Effector memory CD4-positive, alpha-beta T cell (primary cell): Measurements from ENCODE around the gene RMDN2.
"Not testable (repeated sequence)": the region's sequence is repeated elsewhere in the genome, so short reads cannot be mapped to it uniquely, and the experiment has no call there.

Experiments
- DNase-seq, 3 donors: peaks; one replicate each; pipeline ENCODE4 v3.0.0-alpha.2; 2020
- H3K27ac ChIP-seq: 2 replicates; pipeline ENCODE4 v1.7.0; 2013; ENCODE audit warnings: mild to moderate bottlenecking, low read length, moderate library complexity; ENCODE audit not compliant: insufficient read depth, poor library complexity, severe bottlenecking
- H3K27me3 ChIP-seq: replicated peaks from 2 replicates; pipeline ENCODE4 v1.7.0; 2013; ENCODE audit warnings: mild to moderate bottlenecking, low read length; ENCODE audit not compliant: insufficient read depth, control insufficient read depth, poor library complexity, severe bottlenecking
- H3K36me3 ChIP-seq: 2 replicates; pipeline ENCODE4 v1.7.0; 2013; ENCODE audit warnings: mild to moderate bottlenecking, low read length, moderate library complexity; ENCODE audit not compliant: control insufficient read depth, insufficient read depth
- H3K4me1 ChIP-seq: 2 replicates; pipeline ENCODE4 v1.7.0; 2013; ENCODE audit warnings: low read length, mild to moderate bottlenecking; ENCODE audit not compliant: control insufficient read depth, insufficient read depth, poor library complexity, severe bottlenecking
- H3K4me3 ChIP-seq: 2 replicates; pipeline ENCODE4 v1.7.0; 2013; ENCODE audit warnings: low read length, low read depth, mild to moderate bottlenecking; ENCODE audit not compliant: insufficient read depth, poor library complexity, severe bottlenecking
- H3K9me3 ChIP-seq: 2 replicates; pipeline ENCODE4 v1.7.0; 2013; ENCODE audit warnings: mild to moderate bottlenecking, low read length, moderate library complexity; ENCODE audit not compliant: control insufficient read depth

RMDN2 gene

GRCh38 chr2:37923308-37924055 lies 1.6 kb upstream of the RMDN2 start:
- Histone ChIP-seq H3K36me3 (no peaks in the 10 kb centered on the region), H3K27ac (no peak overlapping the region), H3K4me3 (no peak overlapping the region), H3K4me1 (no peaks in the 10 kb centered on the region), H3K9me3 (no peaks in the 10 kb centered on the region), H3K27me3 (no peaks in the 10 kb centered on the region)
- no peak for DNase-seq

- no peaks in the 10 kb centered on the region for H3K27me3 ChIP-seq
- no peaks in the 10 kb centered on the region for H3K36me3 ChIP-seq
- H3K4me1 ChIP-seq = no peaks in the 10 kb centered on the region
- H3K9me3 ChIP-seq = no peaks in the 10 kb centered on the region
- no peak for DNase-seq
- no peak overlapping the region for H3K27ac ChIP-seq
- H3K4me3 ChIP-seq = no peak overlapping the region
Observed at GRCh38 chr2:37926635-37927034, 1.5 kb downstream of the RMDN2 start.

- H3K4me1 ChIP-seq = no peaks in the 10 kb centered on the region
- H3K9me3 ChIP-seq = no peaks in the 10 kb centered on the region
- H3K4me3 ChIP-seq = no peak overlapping the region
- H3K27me3 ChIP-seq = no peaks in the 10 kb centered on the region
- H3K27ac ChIP-seq = no peak overlapping the region
- H3K36me3 ChIP-seq = no peaks in the 10 kb centered on the region
- DNase-seq = no peak
Observed at GRCh38 chr2:37928377-37928776, 3.3 kb downstream of the RMDN2 start.

GRCh38 chr2:37930392-37930791 lies 5.3 kb downstream of the RMDN2 start:
- not testable (repeated sequence) for H3K4me1 ChIP-seq, H3K27me3 ChIP-seq, H3K36me3 ChIP-seq, H3K27ac ChIP-seq, H3K4me3 ChIP-seq, H3K9me3 ChIP-seq, DNase-seq

GRCh38 chr2:37932873-37933272 lies 7.8 kb downstream of the RMDN2 start:
- DNase-seq, H3K36me3 ChIP-seq, H3K4me1 ChIP-seq: not testable (repeated sequence)

GRCh38 chr2:37934591-37935513 lies 9.8 kb downstream of the RMDN2 start:
- no peak for DNase-seq
- H3K27ac ChIP-seq = no peak overlapping the region
- H3K36me3 ChIP-seq = no peaks in the 10 kb centered on the region
- H3K27me3 ChIP-seq = no peaks in the 10 kb centered on the region
- H3K9me3 ChIP-seq = no peaks in the 10 kb centered on the region
- H3K4me3 ChIP-seq = peak overlapping the region; percentile 5
- no peaks in the 10 kb centered on the region for H3K4me1 ChIP-seq

More at GRCh38 chr2:37932873-37933272, 7.8 kb downstream of the RMDN2 start:
- H3K4me3 ChIP-seq, H3K27me3 ChIP-seq, H3K9me3 ChIP-seq, H3K27ac ChIP-seq: not testable (repeated sequence)

GRCh38 chr2:37937568-37937967 lies 12.5 kb downstream of the RMDN2 start:
- not testable (repeated sequence) for H3K9me3 ChIP-seq, H3K27me3 ChIP-seq, DNase-seq, H3K36me3 ChIP-seq, H3K4me1 ChIP-seq, H3K27ac ChIP-seq, H3K4me3 ChIP-seq

- not testable (repeated sequence) for H3K27ac ChIP-seq, H3K9me3 ChIP-seq
Observed at GRCh38 chr2:37941267-37941666, 16.2 kb downstream of the RMDN2 start.

GRCh38 chr2:37944268-37944667 lies 19.2 kb downstream of the RMDN2 start:
- no peaks in the 10 kb centered on the region for H3K36me3 ChIP-seq
- no peak overlapping the region for H3K27ac ChIP-seq
- no peak for DNase-seq
- H3K27me3 ChIP-seq = no peaks in the 10 kb centered on the region
- H3K4me3 ChIP-seq = no peak overlapping the region
- no peaks in the 10 kb centered on the region for H3K9me3 ChIP-seq
- H3K4me1 ChIP-seq = no peaks in the 10 kb centered on the region

More at GRCh38 chr2:37941267-37941666, 16.2 kb downstream of the RMDN2 start:
- H3K4me1 ChIP-seq, DNase-seq, H3K4me3 ChIP-seq, H3K36me3 ChIP-seq, H3K27me3 ChIP-seq: not testable (repeated sequence)

GRCh38 chr2:37947306-37947705 lies 22.2 kb downstream of the RMDN2 start:
- H3K4me1 ChIP-seq = no peaks in the 10 kb centered on the region
- no peak for DNase-seq
- no peak overlapping the region for H3K4me3 ChIP-seq
- no peaks in the 10 kb centered on the region for H3K27me3 ChIP-seq
- H3K9me3 ChIP-seq = no peaks in the 10 kb centered on the region
- no peak overlapping the region for H3K27ac ChIP-seq
- H3K36me3 ChIP-seq = no peaks in the 10 kb centered on the region
